ENCODE measurements around the gene NME9.
"Not testable (repeated sequence)": the region's sequence is repeated elsewhere in the genome, so short reads cannot be mapped to it uniquely, and the experiment has no call there.

Gene NME9, protein sequence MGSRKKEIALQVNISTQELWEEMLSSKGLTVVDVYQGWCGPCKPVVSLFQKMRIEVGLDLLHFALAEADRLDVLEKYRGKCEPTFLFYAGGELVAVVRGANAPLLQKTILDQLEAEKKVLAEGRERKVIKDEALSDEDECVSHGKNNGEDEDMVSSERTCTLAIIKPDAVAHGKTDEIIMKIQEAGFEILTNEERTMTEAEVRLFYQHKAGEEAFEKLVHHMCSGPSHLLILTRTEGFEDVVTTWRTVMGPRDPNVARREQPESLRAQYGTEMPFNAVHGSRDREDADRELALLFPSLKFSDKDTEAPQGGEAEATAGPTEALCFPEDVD

DNA sequence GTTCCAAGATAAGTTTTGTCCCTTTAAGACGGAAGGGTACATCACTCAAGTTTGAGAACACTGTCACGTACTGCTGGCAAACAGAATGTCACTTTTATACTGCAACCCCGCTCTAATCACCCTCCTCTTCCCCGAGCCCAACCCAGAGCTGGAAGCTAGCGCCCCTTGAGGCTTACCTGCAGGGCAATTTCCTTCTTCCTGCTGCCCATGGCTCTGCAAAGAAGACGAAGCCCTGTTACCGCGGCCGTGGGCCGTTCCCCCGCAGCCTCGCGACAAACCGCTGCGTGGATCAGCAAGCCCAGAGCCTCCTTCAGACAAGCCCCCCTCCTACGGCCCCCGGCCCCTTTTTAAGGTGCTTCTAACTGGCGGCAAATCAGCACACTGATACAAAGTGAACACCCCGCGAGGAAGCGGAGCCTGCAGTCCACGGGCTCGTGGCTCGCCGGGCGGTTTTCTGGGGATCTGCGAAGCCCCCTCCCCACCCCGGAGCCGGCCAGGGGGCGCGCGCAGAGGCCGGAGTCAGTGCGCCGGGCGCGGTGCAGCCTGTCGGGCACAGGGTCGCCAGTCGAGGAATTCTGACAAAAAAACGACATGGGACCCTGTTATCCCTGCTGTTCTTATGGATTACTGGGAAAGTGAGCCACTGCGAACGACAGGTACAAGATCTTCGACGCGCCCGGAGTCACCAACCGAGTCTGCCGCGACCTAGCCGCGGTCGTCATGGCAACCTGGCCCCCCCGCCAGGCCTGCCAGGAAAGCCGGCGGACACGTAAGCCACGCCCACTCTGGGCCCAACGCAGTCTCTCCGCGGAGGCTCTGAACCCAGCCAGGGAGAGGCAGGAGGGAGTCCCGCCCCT is at the start of gene NME9:
NME9 (minus strand) TSS at position 725 of the 857 bp plus-strand sequence; CDS start at position 209, 516 bp downstream.
- H3K9me3 Mint-ChIP-seq, result no peaks in the 10 kb centered on the region
- peaks cover 46% of the 10 kb centered on the region for H3K4me1 Mint-ChIP-seq
- peak; percentile 86 to 90 for DNase-seq
- no peaks in the 10 kb centered on the region for H3K27me3 Mint-ChIP-seq
- peak within 1 kb of the TSS; percentile 89 to 92 for H3K4me3 Mint-ChIP-seq
- peak; percentile 89 for ATAC-seq
- peak within 1 kb of the TSS; percentile 82 to 94 for H3K27ac Mint-ChIP-seq

DNA sequence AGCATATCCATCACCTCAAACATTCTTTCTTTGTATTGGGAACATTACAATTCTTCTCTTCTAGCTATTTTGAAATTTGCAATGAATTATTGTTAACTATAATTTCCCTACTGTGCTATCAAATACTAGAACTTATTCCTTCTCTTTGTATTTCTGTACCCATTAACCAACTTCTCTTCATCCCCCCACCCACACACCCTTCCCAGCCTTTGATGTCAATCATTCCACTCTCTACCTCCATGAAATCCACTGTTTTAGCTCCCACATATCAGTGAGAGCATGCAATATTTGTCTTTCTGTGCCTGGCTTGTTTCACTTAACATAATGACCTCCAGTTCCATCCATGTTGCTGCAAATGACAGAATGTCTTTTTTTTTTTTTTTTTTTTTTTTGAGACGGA is 49.3 kb upstream of the NME9 start:
- no peak for ATAC-seq
- H3K4me1 Mint-ChIP-seq, result no peaks in the 10 kb centered on the region
- H3K9me3 Mint-ChIP-seq, result no peaks in the 10 kb centered on the region
- H3K27me3 Mint-ChIP-seq, result peaks cover 6% of the 10 kb centered on the region
- no peak overlapping the region for H3K4me3 Mint-ChIP-seq
- no peak for DNase-seq
- no peak overlapping the region for H3K27ac Mint-ChIP-seq

DNA sequence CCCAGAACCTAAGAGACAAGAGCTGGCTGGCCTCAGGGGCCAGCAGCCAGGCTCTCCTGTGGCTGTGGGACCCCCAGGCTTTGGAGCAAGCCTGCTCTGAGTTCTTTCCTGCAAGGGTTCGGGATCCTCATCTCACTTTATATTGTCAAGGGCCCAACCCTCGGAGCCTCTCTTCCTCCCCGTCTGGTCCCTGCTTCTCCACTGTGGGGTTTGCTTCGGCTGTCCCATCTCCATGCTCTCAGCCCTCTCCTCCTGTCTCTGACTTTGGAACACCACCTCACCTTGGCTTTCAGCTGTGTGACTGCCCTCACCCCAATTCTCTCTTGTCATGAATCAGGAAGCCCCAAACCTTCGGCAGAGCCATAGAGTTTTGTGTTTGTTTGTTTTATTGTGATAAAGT is 48.7 kb upstream of the NME9 start:
- DNase-seq, result no peak
- Mint-ChIP-seq H3K27me3 (no peaks in the 10 kb centered on the region), H3K4me1 (no peaks in the 10 kb centered on the region), H3K4me3 (no peak overlapping the region), H3K27ac (no peak overlapping the region), H3K9me3 (no peaks in the 10 kb centered on the region)
- ATAC-seq, result no peak

DNA sequence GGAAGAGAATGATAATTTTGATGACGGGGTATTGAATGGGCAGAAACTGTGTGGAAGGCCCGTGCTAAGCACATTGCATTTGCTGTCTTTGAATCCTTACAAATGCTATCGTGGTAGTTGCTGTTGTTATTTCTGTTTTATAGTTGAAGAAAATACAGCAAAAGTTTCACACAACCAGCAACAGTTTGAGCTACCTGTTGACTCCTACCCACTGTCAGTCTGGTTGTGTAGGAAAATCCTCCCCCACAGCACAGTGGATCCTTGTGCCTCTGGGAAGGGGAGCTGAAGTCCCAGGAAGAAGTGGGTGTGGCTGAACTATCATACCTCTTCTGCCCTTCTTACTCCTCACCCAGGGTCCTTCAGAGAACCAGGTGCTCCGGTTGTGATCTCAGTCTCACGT is 48.2 kb upstream of the NME9 start:
- no peaks in the 10 kb centered on the region for H3K9me3 Mint-ChIP-seq
- no peaks in the 10 kb centered on the region for H3K27me3 Mint-ChIP-seq
- DNase-seq (no peak), ATAC-seq (no peak)
- no peak overlapping the region for H3K4me3 Mint-ChIP-seq
- H3K27ac Mint-ChIP-seq, result no peak overlapping the region
- no peaks in the 10 kb centered on the region for H3K4me1 Mint-ChIP-seq

DNA sequence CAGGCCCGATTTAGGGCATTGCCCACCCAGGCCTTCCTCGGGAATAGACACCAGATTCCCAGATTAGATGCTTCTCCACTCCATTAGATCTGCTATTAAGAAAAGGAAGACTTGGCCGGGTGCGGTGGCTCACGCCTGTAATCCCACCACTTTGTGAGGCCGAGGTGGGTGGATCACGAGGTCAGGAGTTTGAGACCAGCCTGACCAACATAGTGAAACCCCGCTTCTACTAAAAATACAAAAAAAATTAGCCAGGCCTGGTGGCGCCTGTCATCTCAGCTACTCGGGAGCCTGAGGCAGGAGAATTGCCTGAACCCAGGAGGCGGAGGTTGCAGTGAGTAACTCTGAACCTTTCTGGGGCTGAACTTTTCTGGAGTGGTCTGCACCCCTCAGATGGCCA is 47.6 kb upstream of the NME9 start:
- H3K27me3 Mint-ChIP-seq, H3K9me3 Mint-ChIP-seq, H3K4me3 Mint-ChIP-seq, H3K4me1 Mint-ChIP-seq, H3K27ac Mint-ChIP-seq, DNase-seq, ATAC-seq: not testable (repeated sequence)

DNA sequence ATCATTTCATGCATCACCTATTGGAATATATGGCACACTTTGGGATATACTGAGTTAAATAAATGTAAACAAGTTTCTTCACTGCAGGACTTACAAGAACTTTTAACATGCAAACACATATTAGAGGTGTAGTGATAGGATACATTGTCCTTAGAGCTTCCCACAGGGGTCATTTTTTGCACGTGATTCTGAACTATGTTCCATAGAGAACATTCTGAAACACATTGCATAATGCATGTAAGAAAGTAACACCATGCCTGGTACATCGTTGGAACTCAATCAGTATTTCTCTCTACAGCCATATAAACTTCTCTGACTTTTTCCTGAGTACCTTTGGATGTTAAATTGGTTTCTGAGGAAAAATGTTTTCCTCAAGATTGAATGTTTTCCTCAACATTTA is 47.0 kb upstream of the NME9 start:
- ATAC-seq (no peak), DNase-seq (no peak)
- Mint-ChIP-seq H3K4me3 (no peak overlapping the region), H3K4me1 (peaks cover 5% of the 10 kb centered on the region), H3K9me3 (no peaks in the 10 kb centered on the region), H3K27ac (no peak overlapping the region), H3K27me3 (peaks cover 6% of the 10 kb centered on the region)

DNA sequence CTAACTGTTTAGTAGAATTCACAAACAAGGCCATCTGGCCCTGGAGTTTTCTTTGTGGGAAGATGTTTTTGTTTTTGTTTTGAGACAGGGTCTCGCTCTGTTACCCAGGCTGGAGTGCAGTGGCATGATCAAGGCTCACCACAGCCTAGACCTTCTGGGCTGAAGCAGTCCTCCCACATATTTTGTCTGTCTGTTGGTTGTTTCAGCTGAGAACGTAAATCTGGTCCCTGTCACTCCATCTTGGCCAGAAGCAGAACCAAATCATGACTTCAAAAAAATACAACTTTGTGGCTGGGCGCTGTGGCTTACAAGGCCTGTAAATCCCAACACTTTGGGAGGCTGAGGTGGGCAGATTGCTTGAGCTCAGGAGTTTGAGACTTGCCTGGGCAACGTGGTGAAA is 45.8 kb upstream of the NME9 start:
- H3K9me3 Mint-ChIP-seq, result peaks cover 5 to 6% of the 10 kb centered on the region in 2 donors
- peaks cover 16% of the 10 kb centered on the region for H3K4me1 Mint-ChIP-seq
- ATAC-seq (no peak), DNase-seq (no peak)
- peaks cover 18% of the 10 kb centered on the region for H3K27me3 Mint-ChIP-seq
- H3K4me3 Mint-ChIP-seq, result no peak overlapping the region
- no peak overlapping the region for H3K27ac Mint-ChIP-seq

DNA sequence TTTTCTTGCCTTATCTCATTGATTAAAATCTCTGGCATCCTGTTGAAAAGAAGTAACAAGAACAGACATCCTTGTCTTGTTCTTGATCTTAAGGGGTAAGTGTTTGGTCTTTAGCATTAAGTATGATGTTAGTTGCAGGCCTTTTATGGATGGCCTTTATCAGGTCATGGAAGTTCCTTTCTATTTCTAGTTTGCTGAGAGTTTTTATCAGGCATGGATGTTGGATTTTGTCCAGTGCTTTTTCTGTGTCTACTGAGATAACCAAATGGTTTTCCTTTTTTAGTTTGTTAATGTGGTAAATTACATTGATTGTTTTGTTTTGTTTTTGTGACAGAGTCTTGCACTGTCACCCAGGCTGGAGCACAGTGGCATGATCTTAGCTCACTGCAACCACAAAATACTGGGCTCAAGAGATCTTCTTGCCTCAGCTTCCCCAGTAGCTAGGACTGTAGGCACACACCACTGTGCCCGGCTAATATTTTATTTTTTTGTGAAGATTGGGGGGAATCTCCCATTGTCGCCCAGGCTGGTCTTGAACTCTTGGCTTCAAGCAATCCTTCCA is 45.0 kb upstream of the NME9 start:
- ATAC-seq, result no peak
- Mint-ChIP-seq H3K27me3 (peaks cover 24% of the 10 kb centered on the region), H3K9me3 (peaks cover 5 to 6% of the 10 kb centered on the region in 2 donors), H3K4me1 (peaks cover 16% of the 10 kb centered on the region), H3K4me3 (no peak overlapping the region), H3K27ac (no peak overlapping the region)
- DNase-seq, result no peak

DNA sequence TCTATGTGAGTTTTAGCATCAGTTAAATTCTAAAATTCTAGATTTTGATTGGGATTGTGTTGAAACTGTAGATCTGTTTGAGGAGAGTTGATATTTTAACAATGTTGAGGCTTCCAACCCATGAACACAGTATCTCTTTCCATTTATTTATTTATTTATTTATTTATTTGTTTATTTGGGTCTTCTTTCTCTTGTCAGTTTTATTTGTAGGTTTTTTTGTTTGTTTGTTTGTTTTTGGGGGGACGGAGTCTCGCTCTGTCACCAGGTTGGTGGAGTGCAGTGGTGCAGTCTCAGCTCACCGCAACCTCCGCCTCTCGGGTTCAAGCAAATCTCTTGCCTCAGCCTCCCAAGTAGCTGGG is 44.1 kb upstream of the NME9 start:
- no peak for ATAC-seq
- Mint-ChIP-seq H3K9me3 (peaks cover 5 to 6% of the 10 kb centered on the region in 2 donors), H3K27ac (no peak overlapping the region), H3K4me1 (peaks cover 16% of the 10 kb centered on the region), H3K4me3 (no peak overlapping the region), H3K27me3 (peaks cover 31% of the 10 kb centered on the region)
- no peak for DNase-seq

DNA sequence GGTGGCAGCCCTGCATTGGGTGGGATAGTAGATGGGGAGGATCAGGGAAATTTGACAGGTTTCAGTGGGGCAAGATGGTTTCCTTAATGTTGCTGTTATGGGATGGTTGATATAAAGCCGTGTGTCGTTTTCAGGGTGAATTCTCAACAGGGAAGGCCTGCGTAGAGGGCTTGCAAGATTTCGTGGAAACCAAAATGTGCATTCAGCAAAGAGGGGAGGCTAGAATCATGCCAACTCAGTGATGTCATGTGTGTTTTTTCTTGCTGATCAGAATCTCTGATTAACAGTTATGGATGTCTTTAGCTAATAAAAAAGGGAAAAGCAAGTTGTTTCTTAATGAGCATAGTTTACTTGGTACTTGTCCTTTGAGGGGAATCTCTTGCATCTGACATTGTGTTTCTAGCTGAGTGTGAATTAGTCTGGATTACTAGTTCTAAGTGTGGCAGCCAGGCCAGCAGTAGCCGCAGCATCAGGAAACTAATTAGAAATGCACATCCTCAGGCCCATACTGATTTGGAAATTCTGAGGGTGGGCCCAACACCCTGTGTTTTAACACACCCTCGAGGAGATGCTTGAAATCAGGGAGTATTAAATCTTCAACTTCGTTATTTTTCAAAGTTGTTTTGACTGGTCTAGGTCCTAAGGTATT is 43.6 kb upstream of the NME9 start:
- no peak for DNase-seq
- H3K27me3 Mint-ChIP-seq, result peaks cover 31% of the 10 kb centered on the region
- no peak overlapping the region for H3K4me3 Mint-ChIP-seq
- peaks cover 16% of the 10 kb centered on the region for H3K4me1 Mint-ChIP-seq
- H3K9me3 Mint-ChIP-seq, result peaks cover 5 to 6% of the 10 kb centered on the region in 2 donors
- no peak for ATAC-seq
- no peak overlapping the region for H3K27ac Mint-ChIP-seq

DNA sequence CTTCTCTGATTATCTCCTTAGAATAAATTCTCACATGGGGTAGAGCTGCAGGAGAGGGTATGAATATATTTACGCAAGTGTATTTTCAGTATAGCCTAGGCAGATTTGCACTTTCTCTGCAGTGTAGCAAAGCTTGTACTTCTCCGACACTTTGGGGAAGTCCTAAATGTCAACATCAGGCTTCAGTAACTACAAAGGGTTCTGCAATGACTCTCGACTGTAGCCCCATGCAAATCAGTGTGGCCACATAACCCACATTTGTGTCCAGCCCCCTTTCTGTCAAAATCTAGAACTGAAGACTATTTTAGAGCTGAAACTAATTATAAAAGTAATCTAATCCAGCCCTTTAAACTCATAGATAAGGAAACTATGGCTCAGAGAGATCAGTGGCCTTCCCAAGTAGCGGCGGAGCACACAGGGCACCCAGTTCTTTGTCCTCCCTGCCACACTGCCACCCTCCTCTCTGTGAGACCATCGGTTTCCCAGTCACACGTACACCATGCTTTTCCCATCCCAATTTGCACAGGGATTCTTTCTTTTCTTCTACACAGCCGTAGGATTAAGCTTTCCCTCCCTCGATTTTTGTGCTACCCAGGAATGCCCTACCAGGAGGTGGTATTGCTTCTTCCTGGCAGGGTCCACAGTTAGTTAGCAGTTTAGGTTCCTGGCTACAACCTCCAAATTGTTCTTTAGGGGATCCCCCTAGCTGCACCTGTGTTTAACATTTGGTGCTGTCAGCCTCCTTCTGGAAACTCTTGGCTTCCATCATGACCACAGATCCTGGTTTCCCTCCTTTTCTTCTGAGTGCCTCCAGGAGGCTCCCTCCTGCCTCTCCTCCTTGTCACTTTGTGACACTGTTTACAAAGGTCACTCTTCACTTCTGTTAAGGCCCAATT is 41.7 kb upstream of the NME9 start:
- no peak overlapping the region for H3K27ac Mint-ChIP-seq
- H3K9me3 Mint-ChIP-seq, result peaks cover 5 to 6% of the 10 kb centered on the region in 2 donors
- DNase-seq (peak in 1 of 2 donors; percentile 60), ATAC-seq (peak; percentile 98)
- H3K27me3 Mint-ChIP-seq, result peaks cover 31% of the 10 kb centered on the region
- peak overlapping the region; percentile 7 to 40 for H3K4me3 Mint-ChIP-seq
- H3K4me1 Mint-ChIP-seq, result peaks cover 16% of the 10 kb centered on the region

DNA sequence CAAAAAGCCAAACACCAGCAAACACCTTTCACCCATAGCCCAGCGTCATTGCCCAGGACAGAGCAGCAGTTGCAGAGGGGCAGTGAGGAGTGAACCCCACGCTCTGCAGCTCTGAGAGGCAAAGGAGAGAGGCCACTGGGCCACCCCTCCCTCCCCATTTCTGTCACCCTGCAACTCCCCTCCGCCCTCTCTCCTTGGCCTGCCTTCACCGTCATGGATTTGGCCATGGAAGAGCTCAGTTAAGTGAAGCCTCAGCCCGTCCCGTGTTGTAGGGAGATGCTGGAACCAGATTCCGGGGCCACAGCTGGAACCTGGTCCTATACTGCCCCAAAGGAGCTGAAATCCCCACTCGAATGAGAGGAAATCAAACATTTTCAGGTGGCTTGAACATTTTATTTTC is 40.7 kb upstream of the NME9 start:
- ATAC-seq, result no peak
- peaks cover 36% of the 10 kb centered on the region for H3K27me3 Mint-ChIP-seq
- peaks cover 16% of the 10 kb centered on the region for H3K4me1 Mint-ChIP-seq
- H3K4me3 Mint-ChIP-seq, result no peak overlapping the region
- H3K27ac Mint-ChIP-seq, result no peak overlapping the region
- DNase-seq, result no peak
- peaks cover 5 to 6% of the 10 kb centered on the region in 2 donors for H3K9me3 Mint-ChIP-seq

DNA sequence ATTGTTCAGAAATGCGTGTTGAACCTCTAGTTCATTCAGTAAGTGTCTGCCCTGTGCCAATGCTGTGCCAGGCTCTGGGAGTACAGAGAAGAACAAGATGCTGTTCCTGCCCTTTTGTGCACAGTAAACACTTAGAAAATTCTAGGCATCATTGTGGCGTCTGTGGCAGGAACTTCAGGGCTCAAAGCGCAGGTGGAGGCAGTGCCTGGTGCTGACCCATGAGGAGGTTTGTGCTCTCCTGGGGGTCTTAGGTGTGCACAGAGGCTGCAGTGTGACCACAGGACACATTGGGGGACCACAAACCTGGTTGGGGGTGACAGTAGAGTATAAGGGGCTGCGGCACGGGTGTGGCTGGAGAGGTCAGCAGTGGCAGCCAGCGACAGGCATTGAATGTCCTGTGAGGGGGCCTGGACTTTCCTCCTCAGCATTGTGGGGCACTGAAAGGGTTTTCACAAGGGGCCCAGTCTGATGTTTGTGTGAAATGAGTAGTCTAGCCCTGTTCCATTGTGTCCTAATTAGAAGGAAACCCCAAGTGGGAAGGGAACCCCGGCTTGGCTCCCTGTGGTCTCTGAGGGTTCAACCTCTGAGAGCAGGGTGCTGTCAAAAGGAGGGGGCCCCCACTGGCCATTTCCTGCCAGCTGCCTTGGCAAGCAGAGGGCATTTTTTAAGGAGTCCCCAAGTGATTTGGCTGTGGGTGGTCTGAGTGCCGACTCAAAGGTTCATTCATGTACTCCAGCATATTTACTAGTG is 39.7 kb upstream of the NME9 start:
- peak in 1 of 2 donors; percentile 47 for DNase-seq
- no peak overlapping the region for H3K4me3 Mint-ChIP-seq
- peaks cover 16% of the 10 kb centered on the region for H3K4me1 Mint-ChIP-seq
- peaks cover 36% of the 10 kb centered on the region for H3K27me3 Mint-ChIP-seq
- ATAC-seq, result peak; percentile 51
- no peak overlapping the region for H3K27ac Mint-ChIP-seq
- peaks cover 5 to 6% of the 10 kb centered on the region in 2 donors for H3K9me3 Mint-ChIP-seq

DNA sequence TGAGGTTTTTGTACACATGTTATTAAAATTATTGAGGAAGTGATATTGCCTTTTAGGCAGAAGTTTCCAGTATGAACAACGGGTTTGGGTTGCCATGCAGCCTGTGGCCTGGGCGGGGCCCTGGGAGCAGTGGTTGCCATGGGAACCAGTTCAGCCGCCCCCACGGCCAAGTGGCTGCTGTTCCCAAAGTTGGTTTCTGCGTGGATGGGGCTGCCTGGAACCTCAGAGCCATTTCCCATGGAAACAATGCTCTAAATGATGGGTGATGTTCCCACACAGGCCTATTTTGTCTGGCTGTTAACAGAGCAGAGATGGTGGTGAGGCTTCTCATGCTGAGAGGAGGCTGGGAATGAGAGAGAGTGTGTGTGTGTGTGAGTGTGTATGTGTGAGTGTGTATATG is 38.3 kb upstream of the NME9 start:
- ATAC-seq (no peak), DNase-seq (no peak)
- no peak overlapping the region for H3K27ac Mint-ChIP-seq
- H3K4me3 Mint-ChIP-seq, result no peak overlapping the region
- H3K9me3 Mint-ChIP-seq, result peaks cover 5 to 6% of the 10 kb centered on the region in 2 donors
- H3K27me3 Mint-ChIP-seq, result peaks cover 36% of the 10 kb centered on the region
- H3K4me1 Mint-ChIP-seq, result peaks cover 16% of the 10 kb centered on the region

Measured in stimulated activated naive CD8-positive, alpha-beta T cell treated with anti-CD3 and anti-CD28 coated beads, Interleukin-15, amount 100 ng/mL, for 72 hours (primary cell).